Measurements from ENCODE around the gene ACACA. TPM values are rescaled to one million over a fixed set of nuclear protein-coding genes. Genes with fewer than 3 reads are reported as not detected.

ACACA gene
- total and polyA plus RNA-seq, 12 donors, result 18.2 to 112 (median 70.4) TPM

DNA sequence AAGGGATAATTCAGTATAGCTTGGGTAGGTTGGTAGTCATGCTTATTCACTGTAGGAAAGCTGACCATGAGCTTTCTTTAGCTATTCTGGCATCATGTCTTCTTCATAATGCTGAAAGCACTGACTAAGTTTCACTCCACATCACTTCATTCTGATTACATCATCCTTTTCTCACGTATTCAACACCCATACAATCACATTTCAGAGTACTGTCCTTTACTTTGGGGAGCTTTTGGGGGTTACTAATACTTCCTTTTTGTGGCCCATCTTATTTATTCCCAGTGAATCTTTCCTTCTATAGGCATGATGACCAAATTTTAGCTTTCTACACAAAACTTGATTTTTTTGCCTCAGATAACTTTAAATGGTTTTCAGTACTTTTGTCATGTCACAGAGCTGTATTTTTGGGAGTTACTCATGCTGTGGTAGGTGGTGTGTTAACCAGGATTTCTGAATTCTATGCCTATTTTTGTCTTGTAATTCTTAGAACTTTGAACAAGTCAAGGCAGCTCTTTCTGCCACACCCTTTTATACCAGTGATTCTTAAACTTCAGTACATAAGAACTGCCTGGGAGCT lies 23.5 kb upstream of the ACACA start:
- Histone ChIP-seq H3K36me3 (replicated peaks in 1 of 2) (peaks cover 0 to 31% of the 10 kb centered on the region in 2 donors), H3K27ac (no peak overlapping the region)
- WGBS, 4 donors, result 68 to 82% (median 72%) methylated on average over 1 of the region's 1 CpG

DNA sequence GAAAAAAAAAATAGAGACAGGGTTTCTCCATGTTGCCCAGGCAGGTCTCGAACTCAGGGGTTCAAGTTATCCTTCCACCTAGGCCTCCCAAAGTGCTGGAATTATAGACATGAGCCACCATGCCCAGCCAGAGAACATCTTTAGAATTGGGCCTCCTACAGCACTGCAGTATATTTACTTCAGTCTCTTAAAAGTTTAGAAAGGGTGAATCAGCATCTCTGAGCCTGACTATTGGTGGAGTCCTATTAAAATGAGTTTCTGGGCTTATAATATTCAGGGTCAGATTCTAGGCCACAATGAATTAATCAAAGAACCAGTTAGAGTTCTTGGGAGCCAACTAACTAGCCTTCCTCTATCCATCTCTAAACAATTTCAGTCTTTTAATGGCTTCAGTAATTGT lies 22.8 kb upstream of the ACACA start:
- Histone ChIP-seq H3K36me3 (replicated peaks in 1 of 2) (peaks cover 0 to 36% of the 10 kb centered on the region in 2 donors), H3K27ac (no peak overlapping the region), H3K27me3 (no peaks in the 10 kb centered on the region), H3K4me3 (no peak overlapping the region), H3K9me3 (replicated peaks in 1 of 3) (no peaks in the 10 kb centered on the region), H3K4me1 (replicated peaks in 1 of 2) (no peaks in the 10 kb centered on the region)
- intact Hi-C loops (cut with DNase I), result no loop called here
- WGBS, 4 donors, result 94 to 100% (median 100%) methylated on average over 1 of the region's 1 CpG
- DNase-seq, result no peak
- TF ChIP-seq, protein P1, sequence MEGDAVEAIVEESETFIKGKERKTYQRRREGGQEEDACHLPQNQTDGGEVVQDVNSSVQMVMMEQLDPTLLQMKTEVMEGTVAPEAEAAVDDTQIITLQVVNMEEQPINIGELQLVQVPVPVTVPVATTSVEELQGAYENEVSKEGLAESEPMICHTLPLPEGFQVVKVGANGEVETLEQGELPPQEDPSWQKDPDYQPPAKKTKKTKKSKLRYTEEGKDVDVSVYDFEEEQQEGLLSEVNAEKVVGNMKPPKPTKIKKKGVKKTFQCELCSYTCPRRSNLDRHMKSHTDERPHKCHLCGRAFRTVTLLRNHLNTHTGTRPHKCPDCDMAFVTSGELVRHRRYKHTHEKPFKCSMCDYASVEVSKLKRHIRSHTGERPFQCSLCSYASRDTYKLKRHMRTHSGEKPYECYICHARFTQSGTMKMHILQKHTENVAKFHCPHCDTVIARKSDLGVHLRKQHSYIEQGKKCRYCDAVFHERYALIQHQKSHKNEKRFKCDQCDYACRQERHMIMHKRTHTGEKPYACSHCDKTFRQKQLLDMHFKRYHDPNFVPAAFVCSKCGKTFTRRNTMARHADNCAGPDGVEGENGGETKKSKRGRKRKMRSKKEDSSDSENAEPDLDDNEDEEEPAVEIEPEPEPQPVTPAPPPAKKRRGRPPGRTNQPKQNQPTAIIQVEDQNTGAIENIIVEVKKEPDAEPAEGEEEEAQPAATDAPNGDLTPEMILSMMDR (IDR thresholded peaks at IDR 0.05), result no peak
- no peak for TF ChIP-seq POLR2A (IDR thresholded peaks at IDR 0.05)

More for the DNA sequence above, 23.5 kb upstream of the ACACA start:
- DNase-seq, result no peak
- no peaks in the 10 kb centered on the region for H3K9me3 ChIP-seq (replicated peaks in 1 of 3)
- no peak overlapping the region for H3K4me3 ChIP-seq
- TF ChIP-seq, protein P1 (IDR thresholded peaks at IDR 0.05), result no peak
- no peak for TF ChIP-seq POLR2A (IDR thresholded peaks at IDR 0.05)
- no peaks in the 10 kb centered on the region for H3K4me1 ChIP-seq (replicated peaks in 1 of 2)
- intact Hi-C loops (cut with DNase I), result no loop called here
- no peaks in the 10 kb centered on the region for H3K27me3 ChIP-seq

DNA sequence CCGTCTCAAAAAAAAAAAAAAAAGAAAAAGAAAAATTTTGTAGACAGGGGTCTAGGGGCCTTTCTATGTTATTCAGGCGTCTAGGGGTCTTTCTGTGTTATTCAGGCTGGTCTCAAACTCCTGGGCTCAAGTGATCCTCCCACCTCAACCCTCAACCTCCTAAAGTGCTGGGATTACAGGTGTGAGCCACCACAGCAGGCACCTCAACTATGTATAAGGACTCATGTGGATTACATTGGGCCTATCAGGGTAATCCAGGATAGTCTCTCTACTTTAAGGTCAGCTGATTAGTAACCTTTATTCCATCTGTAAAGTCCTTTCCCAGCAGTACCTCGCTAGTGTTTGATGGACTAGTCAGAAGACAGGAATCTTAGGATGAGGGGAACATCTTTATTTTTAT lies 22.4 kb upstream of the ACACA start:
- TF ChIP-seq, protein P1 (IDR thresholded peaks at IDR 0.05), result no peak
- no peak for TF ChIP-seq POLR2A (IDR thresholded peaks at IDR 0.05)
- H3K9me3 ChIP-seq (replicated peaks in 1 of 3), result no peaks in the 10 kb centered on the region
- intact Hi-C loops (cut with DNase I), result no loop called here
- DNase-seq, result no peak
- H3K4me1 ChIP-seq (replicated peaks in 1 of 2), result no peaks in the 10 kb centered on the region
- no peak overlapping the region for H3K4me3 ChIP-seq
- H3K27me3 ChIP-seq, result no peaks in the 10 kb centered on the region
- no peak overlapping the region for H3K27ac ChIP-seq
- H3K36me3 ChIP-seq (replicated peaks in 1 of 2), result peaks cover 0 to 39% of the 10 kb centered on the region in 2 donors
- 93 to 100% (median 93%) methylated on average over 3 of the region's 3 CpGs for WGBS, 4 donors

DNA sequence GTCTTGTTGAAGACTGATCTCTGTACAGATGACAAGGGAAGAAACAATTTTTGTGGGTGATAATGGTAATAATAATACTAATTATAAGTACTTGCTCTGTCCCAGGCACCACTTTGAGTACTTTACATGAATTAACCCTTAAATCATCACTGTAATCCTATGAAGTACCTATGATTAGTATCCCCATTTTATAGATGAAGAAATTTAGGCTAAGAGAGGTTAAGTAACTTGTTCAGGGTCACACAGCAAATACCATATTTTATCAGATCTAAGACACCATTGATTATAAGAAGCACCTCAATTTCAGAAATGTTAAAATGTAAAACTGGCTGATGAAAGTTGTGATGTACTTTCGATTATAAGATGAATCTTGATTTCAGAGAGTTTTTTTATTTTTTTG lies 18.6 kb upstream of the ACACA start:
- Histone ChIP-seq H3K4me3 (no peak overlapping the region), H3K36me3 (replicated peaks in 1 of 2) (peaks cover 0 to 44% of the 10 kb centered on the region in 2 donors), H3K27me3 (no peaks in the 10 kb centered on the region), H3K4me1 (replicated peaks in 1 of 2) (no peaks in the 10 kb centered on the region), H3K9me3 (replicated peaks in 1 of 3) (no peaks in the 10 kb centered on the region), H3K27ac (no peak overlapping the region)
- TF ChIP-seq, protein P1 (IDR thresholded peaks at IDR 0.05), result no peak
- TF ChIP-seq POLR2A (IDR thresholded peaks at IDR 0.05), result no peak
- WGBS, 4 donors, result 88 to 100% (median 96%) methylated on average over 1 of the region's 1 CpG
- no peak for DNase-seq
- intact Hi-C loops (cut with DNase I), result no loop called here

Data from adrenal gland (tissue), 12 donors.